GM18858 (cell line): ENCODE measurements around the gene SEPSECS.
A peak's percentile ranks its signal among the peaks of the same experiment; 100 is the strongest.

ENCODE experiments used
- ATAC-seq: cut with Tn5 transposase; IDR thresholded peaks from one replicate; pipeline ENCODE4 v1.9.1; 2021; ENCODE audit not compliant: unreplicated experiment

SEPSECS gene

GRCh38 chr4:25157081-25157480 lies 3.2 kb downstream of the SEPSECS start:
- no peak for ATAC-seq

- ATAC-seq = no peak
These were observed 4.3 kb downstream of the SEPSECS start for GRCh38 chr4:25155947-25156346.

- no peak for ATAC-seq
These were observed 5.5 kb downstream of the SEPSECS start for GRCh38 chr4:25154594-25155265.

GRCh38 chr4:25146076-25146475 lies 14.2 kb downstream of the SEPSECS start:
- no peak for ATAC-seq

GRCh38 chr4:25144870-25145481 lies 15.3 kb downstream of the SEPSECS start:
- ATAC-seq = no peak

GRCh38 chr4:25142468-25142867 lies 17.8 kb downstream of the SEPSECS start:
- no peak for ATAC-seq

- ATAC-seq = no peak
These were observed 18.7 kb downstream of the SEPSECS start for GRCh38 chr4:25141592-25141991.

- ATAC-seq = no peak
These were observed 27.1 kb downstream of the SEPSECS start for GRCh38 chr4:25133132-25133531.

GRCh38 chr4:25131926-25132325 lies 28.3 kb downstream of the SEPSECS start:
- no peak for ATAC-seq

GRCh38 chr4:25131381-25131780 lies 28.9 kb downstream of the SEPSECS start:
- no peak for ATAC-seq

- ATAC-seq = no peak
These were observed 30.3 kb downstream of the SEPSECS start for GRCh38 chr4:25129917-25130316.

GRCh38 chr4:25128671-25129070 lies 31.6 kb downstream of the SEPSECS start:
- no peak for ATAC-seq

- ATAC-seq = peak; percentile 98
These were observed 37.0 kb downstream of the SEPSECS start for GRCh38 chr4:25123236-25123635.

- ATAC-seq = no peak
These were observed 39.9 kb downstream of the SEPSECS start for GRCh38 chr4:25120146-25120940.

- no peak for ATAC-seq
These were observed 42.4 kb downstream of the SEPSECS start for GRCh38 chr4:25117716-25118472.

GRCh38 chr4:25117274-25117673 lies 43.0 kb downstream of the SEPSECS start:
- ATAC-seq = no peak

GRCh38 chr4:25113915-25114904 lies 46.0 kb downstream of the SEPSECS start:
- ATAC-seq = no peak

GRCh38 chr4:25112995-25113380 lies 47.3 kb downstream of the SEPSECS start:
- no peak for ATAC-seq

- ATAC-seq = no peak
These were observed 47.8 kb downstream of the SEPSECS start for GRCh38 chr4:25112366-25112994.
